Activated CD8-positive, alpha-beta memory T cell treated with anti-CD3 and anti-CD28 coated beads for 24 hours (primary cell): Measurements from ENCODE around the gene EBF3.
"Not testable (repeated sequence)": the region's sequence is repeated elsewhere in the genome, so short reads cannot be mapped to it uniquely, and the experiment has no call there.

Experiments
- DNase-seq: peaks from one replicate; pipeline ENCODE4 v3.0.0-alpha.2; 2020

Gene EBF3

DNA sequence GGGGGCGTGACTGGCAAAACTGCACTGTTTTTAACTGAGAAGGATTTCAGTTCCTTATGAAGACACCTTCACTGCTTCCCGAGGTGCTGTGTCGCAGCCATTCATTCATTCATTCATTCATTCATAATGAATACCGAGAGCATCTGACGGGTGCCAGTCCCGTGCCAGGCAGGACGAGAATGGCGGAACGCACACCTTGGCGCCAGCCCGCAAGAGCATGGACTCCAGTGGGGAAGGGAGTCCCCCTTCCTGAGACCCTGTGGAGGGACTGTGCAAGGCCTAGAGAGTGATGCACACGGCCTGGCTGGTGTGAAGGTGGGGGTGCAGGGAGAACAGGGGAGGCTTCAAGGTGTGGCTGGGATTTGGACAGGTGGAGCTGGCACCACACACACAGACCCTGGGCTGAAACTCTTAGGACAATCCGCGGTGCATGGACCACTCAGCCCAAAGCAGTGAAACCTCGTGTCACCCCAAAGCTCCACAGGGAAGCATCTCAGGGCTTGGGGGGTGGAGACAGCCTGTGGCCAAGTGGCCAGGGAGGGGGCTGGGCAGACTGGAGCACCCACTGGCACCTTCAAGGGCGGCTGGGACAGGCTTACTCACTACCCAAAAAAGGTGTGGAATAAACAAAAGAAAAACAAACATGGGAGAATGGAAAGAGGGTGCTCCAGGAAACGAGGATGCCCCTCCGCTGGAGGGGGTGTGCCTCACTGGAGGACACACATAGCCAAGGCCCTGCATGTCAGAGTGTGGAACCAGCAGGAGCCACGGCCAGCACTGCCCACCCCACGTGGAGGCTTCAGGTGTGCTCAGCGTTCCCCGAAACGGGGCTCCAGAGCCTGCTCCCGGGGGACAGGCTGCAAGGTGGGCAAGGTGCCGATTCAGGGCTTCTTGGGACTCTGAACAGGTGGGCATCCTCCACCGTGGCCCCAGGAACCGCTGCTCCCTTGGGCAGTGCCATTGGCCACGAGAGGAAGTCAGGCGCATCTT is 37.7 kb downstream of the EBF3 start:
- no peak for DNase-seq

GRCh38 chr10:129924375-129925085 is 39.5 kb downstream of the EBF3 start:
- DNase-seq: no peak

DNA sequence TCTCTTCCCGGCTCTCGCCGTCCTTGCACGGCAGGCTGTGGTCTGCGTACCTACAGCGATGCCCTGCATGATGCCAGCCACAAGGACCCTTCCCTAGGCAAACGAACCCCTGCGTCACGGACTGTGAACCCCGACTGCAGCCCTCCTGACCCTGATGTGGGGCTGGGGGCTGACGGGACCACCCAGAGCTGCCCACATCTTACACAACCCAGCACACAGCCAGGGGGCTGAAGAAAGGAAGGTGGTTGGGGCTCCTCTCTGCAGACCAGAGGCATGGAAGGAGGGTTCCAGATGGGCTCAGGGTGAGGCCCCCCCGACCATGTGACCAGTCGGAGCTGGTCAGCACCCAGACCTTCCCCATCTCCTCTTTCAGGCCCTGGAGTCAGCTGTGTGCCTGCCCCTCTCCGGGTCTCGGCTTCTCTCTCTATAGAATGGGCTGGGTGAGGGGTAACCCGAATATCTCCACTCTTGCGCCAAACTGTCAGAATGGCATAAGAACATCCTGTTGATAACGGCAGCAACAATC is 41.4 kb downstream of the EBF3 start:
- DNase-seq: no peak

- no peak for DNase-seq
Observed at GRCh38 chr10:129921801-129922597, 42.1 kb downstream of the EBF3 start.

DNA sequence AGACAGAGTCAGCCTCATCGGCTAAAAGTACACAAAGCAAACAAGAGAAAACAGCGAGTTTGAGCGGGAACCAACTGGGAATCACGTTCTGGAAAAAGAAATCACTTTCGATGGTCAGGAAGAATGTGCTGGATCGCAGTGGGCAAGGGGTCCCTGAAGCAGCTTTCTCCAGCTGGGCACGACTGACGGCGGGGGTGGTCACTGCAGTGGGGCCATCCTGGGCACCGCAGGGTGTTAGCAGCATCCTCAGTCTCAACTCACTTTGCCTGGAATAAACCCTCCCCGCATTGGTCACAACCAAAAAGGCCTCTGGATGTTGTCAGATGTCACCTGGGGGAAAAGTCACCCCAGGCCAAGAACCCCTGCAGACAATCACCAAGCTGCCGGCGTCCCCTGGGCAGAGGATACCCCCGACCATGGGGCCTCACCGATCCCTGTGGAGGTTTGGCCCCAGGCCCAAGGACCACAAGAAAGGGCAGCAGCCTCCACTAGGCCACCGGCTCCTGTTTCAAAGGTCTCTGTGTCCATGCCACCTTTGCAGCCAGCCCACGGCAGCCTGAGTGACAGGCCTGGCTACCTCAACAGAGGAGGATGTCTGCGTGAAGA is 42.9 kb downstream of the EBF3 start:
- no peak for DNase-seq

- not testable (repeated sequence) for DNase-seq
Observed at GRCh38 chr10:129920187-129920586, 43.9 kb downstream of the EBF3 start.

- DNase-seq: no peak
Observed at GRCh38 chr10:129919358-129919757, 44.7 kb downstream of the EBF3 start.

DNA sequence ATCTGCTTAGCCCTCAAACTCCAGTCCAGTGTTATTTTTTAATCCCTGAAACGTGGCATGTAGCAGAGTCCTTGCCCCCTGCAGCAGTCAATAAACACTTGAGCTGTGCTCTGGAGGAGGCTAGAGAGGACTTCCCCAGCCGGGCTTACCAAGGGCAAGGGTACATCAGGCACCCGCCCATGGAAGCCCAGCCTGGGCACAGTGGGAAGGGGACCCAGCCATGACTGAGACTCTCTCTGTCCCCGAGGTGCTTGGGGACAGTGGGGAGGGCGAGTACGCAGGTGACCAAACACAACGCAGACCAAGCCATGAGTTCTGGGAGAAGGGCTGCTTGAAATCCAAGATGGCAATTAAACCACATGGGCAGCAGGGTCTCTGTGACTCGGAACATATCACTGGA is 45.2 kb downstream of the EBF3 start:
- no peak for DNase-seq

DNA sequence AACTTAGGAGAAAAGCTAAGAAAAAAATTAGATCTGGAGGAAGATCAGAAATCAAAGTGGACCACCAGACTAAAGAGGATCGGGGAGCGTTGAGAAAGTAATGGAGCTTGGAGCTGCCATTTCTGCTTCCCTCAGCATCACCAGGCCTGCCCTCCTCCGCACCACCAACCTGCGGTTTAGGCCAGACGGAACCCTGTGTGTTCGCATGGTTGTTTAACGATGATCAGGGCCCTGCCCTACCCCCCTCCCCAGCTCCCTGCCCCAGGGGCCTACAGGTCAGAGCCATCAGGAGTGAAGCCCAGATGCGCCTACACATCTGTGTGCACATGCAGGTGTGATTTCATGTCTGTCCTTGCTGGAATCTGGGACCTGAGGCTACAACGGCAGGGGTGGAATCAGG is 45.7 kb downstream of the EBF3 start:
- DNase-seq: no peak

DNA sequence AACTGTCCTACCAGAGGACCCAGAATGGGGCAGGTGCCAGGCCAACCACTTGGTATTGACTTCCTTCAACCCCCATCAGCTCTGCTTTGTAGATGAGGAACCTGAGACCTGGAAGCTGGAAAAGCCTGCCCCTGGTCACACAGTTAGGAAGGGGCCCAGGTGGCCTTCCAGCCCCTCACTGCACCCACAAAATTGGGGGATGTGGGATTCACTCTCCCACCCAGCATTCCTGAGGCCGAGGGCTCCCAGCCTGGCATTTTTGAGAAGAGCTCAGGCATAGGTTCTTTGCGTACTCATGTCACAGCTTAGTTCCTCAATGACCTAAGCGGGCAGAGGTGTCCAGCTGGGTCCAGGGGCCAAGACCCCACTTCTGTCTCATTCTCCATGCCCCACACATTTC is 46.1 kb downstream of the EBF3 start:
- no peak for DNase-seq

DNA sequence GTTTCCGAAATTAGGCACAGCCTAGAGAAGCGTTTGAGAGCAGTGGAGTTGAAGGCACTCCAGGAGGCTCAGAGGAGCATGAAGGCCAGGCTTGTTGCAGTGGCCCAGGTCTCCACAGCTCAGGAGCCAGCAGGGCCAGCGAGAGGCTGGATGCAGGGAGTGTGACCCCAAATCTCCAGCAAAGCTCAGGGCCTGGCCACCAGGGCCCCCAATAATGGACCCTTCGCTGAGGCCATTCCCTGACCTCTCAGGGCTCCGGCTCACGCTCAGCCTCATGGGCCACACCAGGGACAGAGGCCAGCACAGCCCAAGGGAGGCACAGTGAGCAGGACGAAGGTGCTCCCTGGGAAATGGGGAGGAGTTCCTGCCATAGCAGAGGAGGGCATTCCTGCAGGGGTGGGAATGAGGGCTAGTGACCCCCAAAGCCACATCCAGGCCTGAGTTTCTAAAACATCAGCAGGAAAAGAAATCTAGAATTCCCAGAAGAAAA is 47.5 kb downstream of the EBF3 start:
- no peak for DNase-seq

- DNase-seq: no peak
Observed at GRCh38 chr10:129915526-129916378, 48.3 kb downstream of the EBF3 start.

- DNase-seq: no peak
Observed at GRCh38 chr10:129914960-129915359, 49.1 kb downstream of the EBF3 start.

DNA sequence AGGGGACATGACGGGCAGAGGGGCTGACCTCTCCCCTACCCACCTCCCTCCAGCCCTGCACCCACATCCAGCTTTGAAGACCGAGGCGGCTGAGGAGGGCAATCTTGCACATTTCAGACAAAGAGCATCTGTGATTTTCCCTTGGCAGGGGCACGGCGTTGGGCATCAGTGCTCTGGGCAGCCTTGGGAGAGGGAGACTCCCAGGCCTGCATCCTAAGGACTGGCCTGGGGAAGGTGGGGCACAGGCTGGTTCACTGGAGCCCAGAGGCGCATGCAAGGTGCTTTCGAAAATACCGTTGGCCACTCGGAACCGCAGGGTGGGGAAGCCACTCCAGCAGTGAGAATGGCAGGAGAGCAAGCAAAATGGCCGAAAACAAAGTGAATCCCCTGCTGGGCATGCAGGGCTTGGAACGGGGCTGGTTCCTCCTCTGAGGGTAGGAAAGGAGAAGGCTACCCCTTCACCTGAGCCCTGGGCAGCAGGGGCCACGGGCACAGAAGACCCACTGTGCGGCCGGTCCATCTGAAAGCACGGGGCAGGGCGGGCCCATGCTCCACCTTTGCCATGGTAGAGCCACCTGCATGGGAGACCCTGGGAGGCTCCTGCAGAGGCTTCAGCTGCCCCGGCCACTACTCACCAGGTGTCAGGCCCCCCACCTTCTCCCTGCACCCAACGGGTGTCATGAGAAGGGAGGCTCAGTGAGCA is 49.8 kb downstream of the EBF3 start:
- no peak for DNase-seq

DNA sequence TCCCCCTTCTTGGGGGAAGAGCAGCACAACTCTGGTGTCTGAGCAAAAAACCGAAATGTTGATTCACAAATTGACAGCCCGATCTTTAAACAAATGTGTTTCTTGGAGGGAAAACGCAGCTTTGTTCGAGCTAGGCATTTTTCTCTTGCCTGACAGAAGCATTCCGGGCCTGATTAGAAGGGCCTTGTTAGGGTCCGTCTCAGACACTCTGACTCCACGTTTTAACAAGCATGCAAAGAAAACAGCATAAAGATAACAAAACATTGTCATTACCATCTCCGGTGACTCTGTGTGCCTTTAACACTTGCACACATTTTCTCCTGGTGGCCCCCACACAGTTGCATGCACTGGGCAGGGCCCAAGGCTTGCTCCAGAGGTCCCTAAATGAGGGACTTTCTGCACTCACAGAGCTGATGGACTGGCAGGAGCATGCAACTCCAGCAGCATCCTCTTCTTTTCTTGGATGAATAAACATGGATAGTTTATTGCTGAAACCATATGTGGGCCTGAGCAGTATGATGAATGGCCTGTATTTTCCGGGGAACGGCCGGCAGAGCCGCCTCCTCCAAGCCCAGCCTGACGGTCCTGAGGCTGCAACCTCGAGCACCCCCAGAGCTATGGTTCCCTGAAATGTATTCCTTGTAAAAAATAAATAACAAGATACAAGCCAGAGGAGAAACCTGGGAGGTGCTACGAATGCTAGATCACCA is 50.9 kb downstream of the EBF3 start:
- DNase-seq: no peak

DNA sequence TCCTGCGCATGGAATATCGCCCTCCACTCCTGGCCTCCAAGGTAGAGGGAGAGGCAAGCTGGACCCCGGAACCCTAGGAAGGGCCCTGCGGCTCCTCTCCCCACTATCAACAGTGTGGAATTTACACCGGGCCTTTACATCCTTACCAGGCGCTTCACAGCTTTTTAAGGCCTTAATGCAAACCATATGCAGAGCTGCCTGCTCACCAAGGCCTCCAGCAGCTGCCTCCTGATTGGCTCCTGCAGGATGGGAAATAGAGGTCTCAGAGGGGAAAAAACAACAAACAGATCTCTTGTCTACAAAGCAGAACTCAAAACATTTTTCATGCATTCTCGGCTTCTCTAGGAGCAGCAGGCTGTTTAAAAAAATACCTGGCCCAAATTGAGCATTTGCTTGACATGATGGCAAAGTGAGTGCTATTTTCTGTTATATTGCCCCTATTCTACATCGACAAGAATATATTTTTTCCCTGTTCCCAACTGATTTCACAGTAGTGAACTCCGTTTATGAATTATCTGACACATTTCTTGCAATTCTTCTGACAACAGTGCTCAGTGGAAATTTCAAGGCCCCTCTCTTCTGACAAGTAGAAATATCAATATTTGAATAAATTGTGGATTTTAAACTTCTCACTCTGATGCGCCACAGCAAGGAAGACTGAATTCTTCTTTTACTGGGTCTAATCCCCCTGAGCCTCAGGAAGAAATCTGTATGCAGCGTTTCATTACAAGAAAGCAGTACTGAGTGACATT is 51.7 kb downstream of the EBF3 start:
- no peak for DNase-seq

DNA sequence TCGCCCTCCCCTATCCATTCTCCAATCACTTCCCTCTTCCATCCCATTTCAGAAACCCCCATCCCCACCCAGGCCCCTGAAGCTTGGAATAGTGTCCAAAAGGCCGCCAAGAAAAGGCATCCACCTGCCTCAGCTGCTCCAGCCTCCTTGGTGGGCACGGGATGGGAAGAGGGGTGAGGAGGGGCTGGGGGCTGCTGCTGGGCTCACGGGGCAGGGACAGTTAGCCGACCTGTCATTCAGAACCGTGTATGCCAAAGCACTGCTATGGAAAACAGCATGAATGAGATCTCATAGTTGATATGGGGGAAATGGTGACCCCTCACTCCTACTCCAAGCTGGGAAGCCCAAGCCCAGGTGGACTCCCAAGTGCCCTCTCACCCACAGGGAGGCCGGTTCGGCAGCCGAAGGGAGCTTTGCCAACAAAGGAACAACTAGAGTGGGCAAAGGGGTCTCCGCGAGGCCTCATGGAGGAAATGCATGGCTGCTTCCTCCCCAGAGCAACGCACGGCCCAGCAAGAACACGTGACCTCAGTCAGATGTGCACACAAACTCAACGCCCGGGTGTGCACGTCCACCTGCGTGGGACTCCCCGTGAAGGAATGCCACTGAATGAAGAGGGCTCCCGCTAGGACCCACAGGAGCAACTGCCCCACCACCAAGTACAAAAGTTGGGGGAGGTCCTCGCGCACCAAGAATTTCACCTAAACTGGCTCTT is 52.5 kb downstream of the EBF3 start:
- no peak for DNase-seq

DNA sequence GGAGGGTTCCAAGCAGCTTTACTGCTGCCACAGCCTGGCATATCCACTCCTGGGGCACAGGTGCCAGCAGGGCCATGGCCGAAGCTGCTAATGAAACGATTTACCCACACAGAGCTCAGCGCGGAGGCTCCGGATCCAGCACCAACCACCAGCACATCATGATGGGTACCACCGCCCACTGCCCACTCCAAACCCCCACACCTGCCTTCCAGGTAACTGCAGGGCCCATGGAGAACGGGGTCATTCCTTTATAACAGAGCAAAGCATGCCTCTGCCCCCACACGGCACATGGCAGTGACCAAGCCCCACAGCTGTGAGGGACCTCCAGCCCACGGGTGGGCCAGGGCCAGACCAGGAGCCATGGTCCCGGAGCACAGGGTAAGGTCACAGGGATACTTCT is 53.2 kb downstream of the EBF3 start:
- DNase-seq: no peak
